NCI-H2196 (cell line): ENCODE data around the gene SPAG8.
A peak's percentile ranks its signal among the peaks of the same experiment; 100 is the strongest.

Experiments
- DNase-seq: peaks from one replicate; lab custom pipeline; 2025; ENCODE audit not compliant: unreplicated experiment; lab: John Stamatoyannopoulos, UW

Gene SPAG8

GRCh38 chr9:35781066-35781465, 31.0 kb downstream of the SPAG8 start:
- DNase-seq, result no peak

- DNase-seq, result no peak
Measured at GRCh38 chr9:35778496-35778895, 33.6 kb downstream of the SPAG8 start.

DNA sequence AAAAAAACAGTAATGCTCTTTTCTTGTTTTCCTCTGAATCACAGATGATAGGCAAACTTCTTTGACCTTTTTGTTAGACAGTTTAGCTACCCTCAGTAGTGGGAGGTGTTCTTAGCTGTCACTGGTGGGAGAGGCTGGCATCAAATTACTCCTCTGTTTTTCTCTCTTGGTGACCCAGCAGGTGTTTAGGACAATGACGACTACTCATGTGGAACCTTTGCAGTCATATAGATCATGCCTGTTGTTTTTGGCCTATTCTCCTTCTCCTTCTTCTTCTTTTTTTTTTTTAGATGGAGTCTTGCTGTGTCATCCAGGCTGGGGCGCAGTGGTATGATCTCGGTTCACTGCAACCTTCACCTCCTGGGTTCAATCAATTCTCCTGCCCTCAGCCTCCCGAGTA, 36.0 kb downstream of the SPAG8 start:
- peak; percentile 66 for DNase-seq

DNA sequence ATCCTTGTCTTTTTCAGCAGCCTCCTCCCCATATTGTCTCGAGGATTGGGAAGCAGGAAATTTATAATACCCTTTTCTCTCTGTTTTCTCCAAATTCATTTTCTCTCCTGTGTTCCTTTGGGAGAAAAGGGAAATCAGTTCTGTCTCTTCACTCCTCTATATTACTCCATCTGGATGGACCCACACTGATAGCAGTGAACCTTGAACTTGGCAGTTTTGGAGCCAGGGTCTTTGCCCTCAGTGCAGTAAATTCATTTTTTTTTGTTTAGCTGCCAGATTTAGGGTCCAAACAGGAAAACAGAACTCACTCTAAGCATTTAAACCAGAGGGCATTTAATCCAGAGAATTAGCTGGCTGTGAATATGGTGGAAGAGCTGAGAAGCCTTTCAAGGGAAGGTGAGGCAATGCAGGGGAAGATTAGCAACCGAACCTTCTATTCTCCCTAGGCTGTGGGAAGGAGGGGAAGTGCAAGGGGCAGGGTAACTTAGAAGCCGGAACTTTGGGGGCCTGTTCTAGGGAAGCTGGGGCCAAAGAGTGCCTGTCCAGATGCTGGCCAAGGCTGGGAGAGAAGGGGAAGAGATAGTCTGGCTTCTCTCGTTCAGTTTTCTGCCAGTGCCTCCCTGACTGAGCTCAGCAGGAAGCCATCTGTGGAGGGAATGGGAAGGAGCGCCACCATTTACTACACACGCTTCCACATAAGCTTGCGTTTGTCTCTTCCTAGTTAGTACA, 37.0 kb downstream of the SPAG8 start:
- no peak for DNase-seq

DNA sequence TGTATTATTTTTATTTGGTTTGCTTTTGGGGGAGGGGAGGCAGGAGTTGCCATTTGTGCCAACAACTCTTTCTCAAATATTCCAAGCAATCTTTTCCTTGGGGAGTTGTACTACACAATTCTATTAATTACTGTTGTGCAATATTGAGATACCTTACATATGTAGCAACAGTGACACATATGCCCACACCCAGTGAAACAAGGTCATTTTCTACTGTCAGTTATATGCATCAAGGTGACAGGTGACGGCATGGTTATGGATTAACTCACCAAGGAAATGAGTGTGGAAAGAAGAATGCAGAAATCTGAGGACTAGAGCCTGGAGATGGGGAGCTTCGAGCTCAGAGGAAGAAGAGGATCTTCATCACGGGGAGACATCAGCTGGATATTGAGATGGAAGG, 40.1 kb downstream of the SPAG8 start:
- peak; percentile 21 for DNase-seq

- DNase-seq, result peak; percentile 81
Measured at GRCh38 chr9:35771534-35771933, 40.5 kb downstream of the SPAG8 start.

DNA sequence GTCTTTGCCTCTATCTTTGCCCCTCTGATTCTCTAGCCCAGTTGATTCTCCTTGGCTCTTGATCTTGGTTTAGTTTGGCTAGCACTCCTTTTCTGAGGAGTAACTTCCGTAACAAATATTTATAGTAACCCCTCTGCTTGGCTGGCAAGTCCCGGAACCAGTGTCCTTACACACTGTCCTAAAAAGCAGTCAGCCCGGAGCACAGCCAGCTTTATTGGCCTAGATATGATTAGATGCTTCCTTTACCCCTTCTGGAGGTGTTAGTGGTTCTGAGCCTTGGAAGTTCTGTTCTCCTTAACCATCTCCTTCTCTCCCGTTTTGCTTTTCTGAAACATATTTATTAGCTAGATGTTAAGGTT, 41.0 kb downstream of the SPAG8 start:
- peak; percentile 12 for DNase-seq

DNA sequence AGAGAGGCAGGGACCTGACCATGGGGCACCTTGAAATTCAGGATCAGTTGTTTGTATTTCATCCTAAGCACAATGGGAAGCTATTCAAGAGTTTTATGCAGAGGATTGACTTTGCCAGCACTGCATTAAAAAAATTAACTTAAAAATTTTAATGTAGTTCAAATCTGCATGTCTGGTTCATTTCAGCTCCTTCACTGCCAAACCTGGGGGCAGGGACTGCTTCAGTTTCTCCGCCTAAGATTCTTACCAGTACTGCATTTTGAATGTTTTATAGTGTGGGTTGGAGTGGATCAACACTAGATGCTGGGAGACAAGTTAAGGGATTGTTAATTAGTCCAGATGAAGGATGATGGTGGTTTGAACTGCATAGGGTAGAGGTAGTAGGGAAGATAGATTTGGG, 42.3 kb downstream of the SPAG8 start:
- no peak for DNase-seq

DNA sequence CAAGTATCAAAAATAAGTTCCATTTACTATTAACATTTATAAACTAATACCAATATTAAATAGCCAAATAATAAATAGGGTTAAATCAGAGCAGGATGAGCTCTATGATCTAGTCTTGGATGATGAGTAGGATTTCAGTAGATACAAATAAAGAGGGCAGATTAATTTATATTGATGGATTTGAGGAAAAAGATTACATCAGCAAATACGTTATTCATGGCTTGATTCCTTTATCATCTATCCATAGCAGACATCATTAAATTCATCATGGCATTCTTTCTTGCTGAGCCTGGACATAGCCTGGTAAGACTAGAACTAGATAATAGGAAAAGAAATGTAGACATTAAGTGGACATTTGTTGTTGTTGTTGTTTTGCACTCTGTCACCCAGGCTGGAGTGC, 44.6 kb downstream of the SPAG8 start:
- no peak for DNase-seq

DNA sequence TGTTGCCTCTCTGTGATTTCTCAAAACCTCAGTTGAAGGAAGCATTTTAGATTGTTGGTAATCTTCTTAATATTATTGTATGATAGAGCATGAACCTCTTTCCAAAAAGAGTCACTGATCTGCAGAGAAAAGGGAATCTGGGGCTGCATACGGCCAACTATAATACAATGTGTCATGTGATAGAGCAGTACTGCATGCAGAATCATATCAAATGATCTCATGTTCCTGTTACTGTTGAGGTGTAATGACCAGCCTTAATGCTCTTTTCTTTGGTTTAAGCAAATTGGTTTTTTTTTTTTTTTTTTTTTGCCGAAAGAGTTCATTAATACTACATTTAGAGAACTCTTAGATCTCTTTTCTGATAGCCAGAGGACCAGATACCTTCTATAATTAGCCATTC, 45.1 kb downstream of the SPAG8 start:
- DNase-seq, result no peak

- DNase-seq, result no peak
Measured at GRCh38 chr9:35763803-35764202, 48.3 kb downstream of the SPAG8 start.

DNA sequence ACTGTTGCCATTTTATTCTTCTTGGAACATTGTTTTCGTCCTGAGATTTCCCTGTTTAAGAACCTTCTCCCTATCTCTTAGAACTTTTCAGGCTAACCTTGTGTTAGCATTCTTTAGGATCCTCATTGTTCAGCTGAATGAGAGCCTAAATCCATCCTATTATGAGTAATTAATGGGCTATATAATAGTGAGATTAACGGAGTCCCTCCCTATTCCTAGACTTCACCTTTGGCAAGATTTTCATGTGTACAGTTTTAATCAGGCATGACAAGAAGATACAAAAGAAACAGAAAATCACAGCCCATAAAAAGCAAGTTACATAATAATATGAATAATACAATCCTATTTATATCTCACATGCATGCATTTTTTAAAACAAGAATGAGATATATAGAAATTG, 48.9 kb downstream of the SPAG8 start:
- no peak for DNase-seq

- DNase-seq, result peak; percentile 59
Measured at GRCh38 chr9:35760651-35761050, 51.4 kb downstream of the SPAG8 start.

GRCh38 chr9:35759795-35760194, 52.3 kb downstream of the SPAG8 start:
- no peak for DNase-seq
